ACC112 (cell line): ENCODE data around the gene STXBP5.

Experiments used
- H2AFZ ChIP-seq: fragments of 200-600 bp; sonication (generic); one replicate; pipeline ENCODE4 v1.6.0; 2017; ENCODE audit warnings: antibody characterized with exemption, low read length; ENCODE audit not compliant: unreplicated experiment
- H3K27ac ChIP-seq: fragments of 200-600 bp; sonication (generic); 2 replicates; pipeline ENCODE4 v1.5.1; 2014; ENCODE audit warnings: low read depth, mild to moderate bottlenecking, antibody characterized with exemption, low read length, moderate library complexity
- H3K27me3 ChIP-seq: fragments of 200-600 bp; sonication (generic); 2 replicates; pipeline ENCODE4 v1.6.1; 2014; ENCODE audit warnings: mild to moderate bottlenecking, antibody characterized with exemption, low read length, moderate library complexity, mixed read lengths; ENCODE audit not compliant: insufficient read depth
- H3K36me3 ChIP-seq: fragments of 200-600 bp; sonication (generic); 2 replicates; pipeline ENCODE4 v1.6.1; 2016; ENCODE audit warnings: mild to moderate bottlenecking, antibody characterized with exemption, low read length, moderate library complexity, mixed read lengths; ENCODE audit not compliant: insufficient read depth
- H3K4me1 ChIP-seq: fragments of 200-600 bp; sonication (generic); one replicate; pipeline ENCODE4 v1.6.1; 2016; ENCODE audit warnings: low read length, mixed read lengths; ENCODE audit not compliant: insufficient read depth, unreplicated experiment, control insufficient read depth
- H3K4me3 ChIP-seq: fragments of 200-600 bp; sonication (generic); 2 replicates; pipeline ENCODE4 v1.5.1; 2014; ENCODE audit warnings: mild to moderate bottlenecking, low read depth, low read length
- H3K79me2 ChIP-seq: fragments of 200-600 bp; sonication (generic); one replicate; pipeline ENCODE4 v1.6.0; 2016; ENCODE audit warnings: low read length; ENCODE audit not compliant: control insufficient read depth, unreplicated experiment, insufficient read depth

STXBP5 gene

GRCh38 chr6:147381712-147382111 lies 177.5 kb downstream of the STXBP5 start:
- H3K79me2 ChIP-seq, result no peaks in the 10 kb centered on the region
- no peak overlapping the region for H2AFZ ChIP-seq
- H3K4me1 ChIP-seq, result no peaks in the 10 kb centered on the region
- peaks cover 67% of the 10 kb centered on the region for H3K36me3 ChIP-seq
- no peak overlapping the region for H3K4me3 ChIP-seq
- H3K27ac ChIP-seq, result no peak overlapping the region
- H3K27me3 ChIP-seq, result no peaks in the 10 kb centered on the region

DNA sequence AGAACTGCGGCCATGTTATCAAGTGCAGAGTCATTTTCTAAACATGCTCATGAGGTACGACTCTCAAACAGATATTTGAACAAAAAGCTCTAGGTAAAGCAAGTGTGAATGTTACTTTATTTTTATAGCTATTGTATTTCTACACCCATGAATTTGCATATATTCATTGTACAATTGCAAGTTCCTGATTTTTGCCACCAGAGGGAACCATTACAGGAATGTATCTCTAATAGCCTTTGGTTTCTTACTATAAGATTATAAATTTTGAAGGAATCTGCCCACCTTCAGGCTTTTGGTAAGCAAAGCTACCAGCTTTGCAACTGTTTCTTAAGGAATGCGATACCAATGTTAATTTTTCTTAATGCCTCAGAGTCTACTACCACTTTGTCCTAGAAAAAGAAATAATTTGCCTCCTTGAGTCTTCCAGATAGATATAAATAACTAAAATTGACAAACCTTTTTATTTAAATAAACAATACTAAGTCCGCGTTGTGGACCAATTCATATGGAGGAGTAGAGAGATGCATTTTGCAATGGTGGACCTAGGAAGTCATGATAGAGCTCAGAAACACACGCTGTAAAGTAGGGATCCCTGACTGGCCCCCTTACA lies 178.8 kb downstream of the STXBP5 start:
- no peak overlapping the region for H3K27ac ChIP-seq
- no peaks in the 10 kb centered on the region for H3K27me3 ChIP-seq
- no peaks in the 10 kb centered on the region for H3K4me1 ChIP-seq
- H3K36me3 ChIP-seq, result peaks cover 69% of the 10 kb centered on the region
- H2AFZ ChIP-seq, result no peak overlapping the region
- no peaks in the 10 kb centered on the region for H3K79me2 ChIP-seq
- H3K4me3 ChIP-seq, result no peak overlapping the region

DNA sequence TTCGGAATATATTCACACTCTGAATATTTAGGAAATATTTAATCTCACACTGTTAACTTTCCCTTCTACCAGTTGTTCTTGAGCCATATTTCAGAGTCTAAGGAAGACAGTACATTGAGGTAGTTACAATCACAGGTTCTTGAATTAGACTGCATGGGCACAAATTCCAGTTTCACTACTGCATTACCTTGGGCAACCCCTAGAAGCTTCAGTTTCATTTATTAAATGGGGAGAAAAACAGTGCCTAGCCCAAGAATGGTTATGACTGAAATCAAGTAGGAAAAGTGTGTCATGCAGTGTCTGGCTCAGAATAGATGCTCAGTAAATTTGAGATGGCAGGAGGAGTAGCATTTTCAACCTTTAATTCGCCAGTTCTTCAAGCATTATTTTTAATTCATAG lies 179.8 kb downstream of the STXBP5 start:
- no peak overlapping the region for H3K27ac ChIP-seq
- H3K27me3 ChIP-seq, result no peaks in the 10 kb centered on the region
- no peaks in the 10 kb centered on the region for H3K4me1 ChIP-seq
- H3K36me3 ChIP-seq, result peaks cover 60% of the 10 kb centered on the region
- no peaks in the 10 kb centered on the region for H3K79me2 ChIP-seq
- no peak overlapping the region for H2AFZ ChIP-seq
- H3K4me3 ChIP-seq, result no peak overlapping the region

- Histone ChIP-seq H3K4me3 (no peak overlapping the region), H3K79me2 (no peaks in the 10 kb centered on the region), H2AFZ (no peak overlapping the region), H3K27ac (no peak overlapping the region), H3K36me3 (peaks cover 50% of the 10 kb centered on the region), H3K4me1 (no peaks in the 10 kb centered on the region), H3K27me3 (no peaks in the 10 kb centered on the region)
Measured at GRCh38 chr6:147384737-147385710, 180.8 kb downstream of the STXBP5 start.

GRCh38 chr6:147389463-147389862 lies 185.2 kb downstream of the STXBP5 start:
- H3K27me3 ChIP-seq, result no peaks in the 10 kb centered on the region
- H3K79me2 ChIP-seq, result no peaks in the 10 kb centered on the region
- peaks cover 22% of the 10 kb centered on the region for H3K36me3 ChIP-seq
- H3K4me1 ChIP-seq, result no peaks in the 10 kb centered on the region
- no peak overlapping the region for H3K4me3 ChIP-seq
- H2AFZ ChIP-seq, result no peak overlapping the region
- H3K27ac ChIP-seq, result no peak overlapping the region

DNA sequence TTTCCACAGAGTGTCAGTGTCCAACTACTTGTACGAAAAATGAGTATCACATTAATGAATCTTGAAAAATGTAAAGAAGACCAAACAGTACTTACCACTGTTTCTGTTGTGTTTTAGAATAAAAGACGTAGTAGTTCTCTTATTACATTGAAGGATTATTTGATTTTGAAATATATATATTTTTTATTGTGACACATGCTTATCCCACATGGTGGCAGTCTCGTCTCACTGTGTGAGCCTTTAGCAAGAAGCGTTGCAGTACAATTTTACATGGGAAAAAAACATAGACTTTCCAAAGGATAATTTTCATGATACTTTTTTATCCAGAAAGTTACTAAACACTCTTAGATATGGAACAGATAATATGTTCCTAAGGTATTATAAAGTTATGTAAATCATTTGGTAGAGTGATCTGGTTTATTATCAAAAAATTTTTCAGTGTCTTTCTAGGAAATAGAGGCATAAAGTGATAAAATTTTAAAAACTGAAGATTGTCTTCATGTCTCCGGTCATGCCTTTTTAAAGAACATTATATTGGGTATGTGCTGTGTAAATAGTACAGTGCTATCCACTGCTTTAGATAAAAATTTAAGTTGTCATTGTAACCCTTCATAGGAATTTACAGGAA lies 186.8 kb downstream of the STXBP5 start:
- Histone ChIP-seq H2AFZ (no peak overlapping the region), H3K27ac (no peak overlapping the region), H3K4me3 (no peak overlapping the region), H3K27me3 (no peaks in the 10 kb centered on the region), H3K36me3 (peaks cover 9% of the 10 kb centered on the region), H3K4me1 (no peaks in the 10 kb centered on the region), H3K79me2 (no peaks in the 10 kb centered on the region)

- H3K27me3 ChIP-seq, result no peaks in the 10 kb centered on the region
- H3K27ac ChIP-seq, result no peak overlapping the region
- H3K4me1 ChIP-seq, result no peaks in the 10 kb centered on the region
- no peaks in the 10 kb centered on the region for H3K79me2 ChIP-seq
- H3K36me3 ChIP-seq, result peaks cover under 1% of the 10 kb centered on the region; the same call in 1 of the 2 replicates
- H2AFZ ChIP-seq, result no peak overlapping the region
- H3K4me3 ChIP-seq, result no peak overlapping the region
Measured at GRCh38 chr6:147392917-147393625, 188.9 kb downstream of the STXBP5 start.

- H3K36me3 ChIP-seq, result no peaks in the 10 kb centered on the region
- H3K79me2 ChIP-seq, result no peaks in the 10 kb centered on the region
- no peaks in the 10 kb centered on the region for H3K4me1 ChIP-seq
- no peak overlapping the region for H2AFZ ChIP-seq
- H3K27ac ChIP-seq, result no peak overlapping the region
- no peaks in the 10 kb centered on the region for H3K27me3 ChIP-seq
- H3K4me3 ChIP-seq, result no peak overlapping the region
Measured at GRCh38 chr6:147395158-147395557, 190.9 kb downstream of the STXBP5 start.

DNA sequence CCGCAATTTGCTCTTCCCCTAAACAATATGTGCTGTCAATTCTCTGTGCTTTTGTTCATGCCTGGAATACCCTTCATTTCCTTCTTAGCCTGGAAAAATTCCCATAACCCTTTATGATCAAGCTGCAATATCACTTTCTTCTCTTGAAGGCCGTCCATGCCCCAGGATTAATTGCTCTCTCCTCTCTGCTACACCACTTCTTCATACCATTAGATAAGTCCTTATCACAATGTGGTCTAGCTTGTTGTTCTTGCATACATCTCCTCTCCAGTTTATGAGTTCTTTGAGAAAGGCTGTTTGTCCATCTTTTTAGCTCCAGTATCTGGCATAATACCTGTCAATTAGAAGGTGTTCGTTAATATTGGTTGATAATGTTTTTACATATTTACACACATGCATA lies 193.1 kb downstream of the STXBP5 start:
- Histone ChIP-seq H3K4me3 (no peak overlapping the region), H2AFZ (no peak overlapping the region), H3K27me3 (no peaks in the 10 kb centered on the region), H3K27ac (no peak overlapping the region), H3K4me1 (no peaks in the 10 kb centered on the region), H3K79me2 (no peaks in the 10 kb centered on the region), H3K36me3 (no peaks in the 10 kb centered on the region)

DNA sequence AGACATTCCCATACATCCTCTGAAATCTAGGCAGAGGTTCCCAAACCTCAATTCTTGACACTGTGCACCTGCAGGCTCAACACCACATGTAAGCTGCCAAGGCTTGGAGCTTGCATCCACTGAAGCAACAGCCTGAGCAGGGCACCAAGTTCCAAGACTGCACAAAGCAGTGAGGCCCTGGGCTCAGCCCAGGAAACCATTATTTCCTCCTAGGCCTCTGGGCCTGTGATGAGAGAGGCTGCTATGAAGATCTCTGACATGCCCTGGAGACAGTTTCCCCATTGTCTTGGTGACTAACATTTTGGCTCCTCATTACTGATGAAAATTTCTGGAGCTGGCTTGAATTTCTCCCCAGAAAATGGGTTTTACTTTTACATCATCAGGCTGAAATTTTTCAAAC lies 196.8 kb downstream of the STXBP5 start:
- Histone ChIP-seq H3K27ac (no peak overlapping the region), H3K27me3 (no peaks in the 10 kb centered on the region), H3K4me1 (no peaks in the 10 kb centered on the region), H3K36me3 (no peaks in the 10 kb centered on the region), H3K4me3 (no peak overlapping the region), H3K79me2 (no peaks in the 10 kb centered on the region), H2AFZ (no peak overlapping the region)
